Measurements from ENCODE around the gene ITPA.

ITPA gene

GRCh38 chr20:3239867-3240775 is 30.8 kb downstream of the ITPA start:
- no peak for TF ChIP-seq CTCF (IDR thresholded peaks at IDR 0.05; ENCODE audit: extremely low read depth, insufficient read depth, missing control alignments)
- in situ Hi-C loops (cut with MboI; ENCODE audit: low pct_unique_long_range_greater_than_20kb, low sequenced_read_pairs, unreplicated experiment) = no loop called here
- no peak for DNase-seq (ENCODE audit: low spot score)

GRCh38 chr20:3240776-3241363 is 31.6 kb downstream of the ITPA start:
- in situ Hi-C loops (cut with MboI; ENCODE audit: low pct_unique_long_range_greater_than_20kb, low sequenced_read_pairs, unreplicated experiment) = no loop called here
- no peak for TF ChIP-seq CTCF (IDR thresholded peaks at IDR 0.05; ENCODE audit: extremely low read depth, insufficient read depth, missing control alignments)
- DNase-seq (ENCODE audit: low spot score) = no peak

- no peak for DNase-seq (ENCODE audit: low spot score)
- no peak for TF ChIP-seq CTCF (IDR thresholded peaks at IDR 0.05; ENCODE audit: extremely low read depth, insufficient read depth, missing control alignments)
- in situ Hi-C loops (cut with MboI; ENCODE audit: low pct_unique_long_range_greater_than_20kb, low sequenced_read_pairs, unreplicated experiment) = no loop called here
These were observed 32.9 kb downstream of the ITPA start for GRCh38 chr20:3242172-3242692.

- no peak for DNase-seq (ENCODE audit: low spot score)
- in situ Hi-C loops (cut with MboI; ENCODE audit: low pct_unique_long_range_greater_than_20kb, low sequenced_read_pairs, unreplicated experiment) = no loop called here
- TF ChIP-seq CTCF (IDR thresholded peaks at IDR 0.05; ENCODE audit: extremely low read depth, insufficient read depth, missing control alignments) = no peak
These were observed 34.5 kb downstream of the ITPA start for GRCh38 chr20:3243718-3244358.

GRCh38 chr20:3244613-3245012 is 35.3 kb downstream of the ITPA start:
- in situ Hi-C loops (cut with MboI; ENCODE audit: low pct_unique_long_range_greater_than_20kb, low sequenced_read_pairs, unreplicated experiment) = no loop called here
- no peak for TF ChIP-seq CTCF (IDR thresholded peaks at IDR 0.05; ENCODE audit: extremely low read depth, insufficient read depth, missing control alignments)
- no peak for DNase-seq (ENCODE audit: low spot score)

GRCh38 chr20:3245156-3245555 is 35.9 kb downstream of the ITPA start:
- in situ Hi-C loops (cut with MboI; ENCODE audit: low pct_unique_long_range_greater_than_20kb, low sequenced_read_pairs, unreplicated experiment) = no loop called here
- no peak for TF ChIP-seq CTCF (IDR thresholded peaks at IDR 0.05; ENCODE audit: extremely low read depth, insufficient read depth, missing control alignments)
- no peak for DNase-seq (ENCODE audit: low spot score)

Measured in GM13977 (cell line).